ENCODE data around the gene PPIH. TPM values are rescaled to one million over a fixed set of nuclear protein-coding genes. Genes with fewer than 3 reads are reported as not detected.

PPIH gene
- total and polyA plus RNA-seq, 2 of the 13 experiments (the other 11 are each of a cell fraction or from before 2014, with no cell fraction given), result 29.9 to 72.6 TPM

DNA sequence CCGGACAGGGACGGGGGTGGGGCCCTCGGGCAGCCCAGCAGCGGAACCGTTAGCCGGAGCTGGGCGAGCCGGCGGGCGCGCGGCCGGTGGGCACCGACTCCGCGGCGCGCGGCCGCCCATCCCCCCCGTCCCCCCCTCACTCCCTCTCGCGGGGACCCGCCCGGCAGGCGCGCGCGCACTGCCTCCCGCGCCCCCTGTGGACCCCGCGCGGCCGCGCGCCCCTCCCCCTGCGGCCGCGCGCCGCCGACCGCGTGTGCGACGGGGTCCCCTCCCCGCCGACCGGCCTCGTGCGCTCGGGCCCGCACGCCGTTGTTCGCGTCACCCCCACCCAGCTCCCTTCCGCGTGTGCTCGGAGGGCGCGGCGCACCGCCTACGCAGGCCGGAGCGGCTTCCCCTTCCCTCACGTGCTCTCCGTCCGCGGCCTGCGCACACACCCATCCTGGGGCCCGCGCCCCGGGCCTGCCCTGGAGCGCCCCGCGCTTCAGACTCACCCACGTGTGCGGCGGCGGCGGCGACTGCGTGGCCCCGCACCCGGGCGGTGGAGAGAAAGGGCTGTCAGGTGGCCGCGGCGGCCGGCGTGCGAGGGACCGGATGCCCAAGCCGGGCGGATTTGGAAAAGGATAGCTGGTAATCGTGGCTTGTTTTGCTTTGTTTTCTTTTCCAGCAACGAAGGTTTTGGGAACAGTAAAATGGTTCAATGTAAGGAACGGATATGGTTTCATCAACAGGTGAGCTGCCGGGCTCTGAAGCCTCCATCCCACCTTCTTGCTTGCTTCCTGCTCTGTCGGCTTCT lies 24.7 kb downstream of the PPIH start (continued):
- TF ChIP-seq SKI (IDR thresholded peaks at IDR 0.05; ENCODE audit: partially characterized antibody) (peak; percentile 21), NFATC3 (CRISPR knock-in tag; IDR thresholded peaks at IDR 0.05) (no peak), LCORL (IDR thresholded peaks at IDR 0.05) (no peak), LCORL (CRISPR knock-in tag; IDR thresholded peaks at IDR 0.05) (no peak), ZNF33B (CRISPR knock-in tag; IDR thresholded peaks at IDR 0.05) (0 out of 2 replicates have a peak, but pooled peaks have one; percentile 44), SP2 (CRISPR knock-in tag; IDR thresholded peaks at IDR 0.05) (peak; percentile 32; the same call in 1 of the 2 replicates), BATF2 (CRISPR knock-in tag; IDR thresholded peaks at IDR 0.05) (0 out of 2 replicates have a peak, but pooled peaks have one; percentile 41), ZNF230 (CRISPR knock-in tag; IDR thresholded peaks at IDR 0.05) (0 out of 2 replicates have a peak, but pooled peaks have one; percentile 50), RFXAP (CRISPR knock-in tag; IDR thresholded peaks at IDR 0.05; ENCODE audit: borderline replicate concordance) (peak; percentile 80; the same call in 1 of the 2 replicates), SP4 (CRISPR knock-in tag; IDR thresholded peaks at IDR 0.05) (no peak), NFIC (IDR thresholded peaks at IDR 0.05; ENCODE audit: low read length) (no peak), STAG1 (CRISPR knock-in tag; IDR thresholded peaks at IDR 0.05) (no peak), ZNF335 (CRISPR knock-in tag; IDR thresholded peaks at IDR 0.05) (no peak), FOXO1 (CRISPR knock-in tag; IDR thresholded peaks at IDR 0.05) (peak; percentile 50; the same call in 1 of the 2 replicates), YEATS2 (CRISPR knock-in tag; IDR thresholded peaks at IDR 0.05; ENCODE audit: borderline replicate concordance) (0 out of 2 replicates have a peak, but pooled peaks have one; percentile 25), KAT7 (CRISPR knock-in tag; IDR thresholded peaks at IDR 0.05; ENCODE audit: borderline replicate concordance) (0 out of 2 replicates have a peak, but pooled peaks have one; percentile 55), RBM39 (IDR thresholded peaks at IDR 0.05; ENCODE audit: low read depth, low read length, poor library complexity, severe bottlenecking) (peak; percentile 57), ZMYM4 (CRISPR knock-in tag; IDR thresholded peaks at IDR 0.05) (0 out of 2 replicates have a peak, but pooled peaks have one; percentile 23), TSC22D2 (CRISPR knock-in tag; IDR thresholded peaks at IDR 0.05; ENCODE audit: borderline replicate concordance) (0 out of 2 replicates have a peak, but pooled peaks have one; percentile 30), THAP11 (CRISPR knock-in tag; IDR thresholded peaks at IDR 0.05) (peak; percentile 44; the same call in 1 of the 2 replicates), CREB1 (IDR thresholded peaks at IDR 0.05) (peak; percentile 28; the same call in 1 of the 2 replicates), CREB1 (CRISPR knock-in tag; IDR thresholded peaks at IDR 0.05) (no peak), FOXC1 (CRISPR knock-in tag; IDR thresholded peaks at IDR 0.05; ENCODE audit: borderline replicate concordance) (peak; percentile 68; the same call in 1 of the 2 replicates)
- TF ChIP-seq, protein P1, sequence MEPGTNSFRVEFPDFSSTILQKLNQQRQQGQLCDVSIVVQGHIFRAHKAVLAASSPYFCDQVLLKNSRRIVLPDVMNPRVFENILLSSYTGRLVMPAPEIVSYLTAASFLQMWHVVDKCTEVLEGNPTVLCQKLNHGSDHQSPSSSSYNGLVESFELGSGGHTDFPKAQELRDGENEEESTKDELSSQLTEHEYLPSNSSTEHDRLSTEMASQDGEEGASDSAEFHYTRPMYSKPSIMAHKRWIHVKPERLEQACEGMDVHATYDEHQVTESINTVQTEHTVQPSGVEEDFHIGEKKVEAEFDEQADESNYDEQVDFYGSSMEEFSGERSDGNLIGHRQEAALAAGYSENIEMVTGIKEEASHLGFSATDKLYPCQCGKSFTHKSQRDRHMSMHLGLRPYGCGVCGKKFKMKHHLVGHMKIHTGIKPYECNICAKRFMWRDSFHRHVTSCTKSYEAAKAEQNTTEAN (CRISPR knock-in tag; conservative IDR thresholded peaks at IDR 0.05), result peak; percentile 58; the same call in 1 of the 2 replicates
- TF ChIP-seq, protein P2, sequence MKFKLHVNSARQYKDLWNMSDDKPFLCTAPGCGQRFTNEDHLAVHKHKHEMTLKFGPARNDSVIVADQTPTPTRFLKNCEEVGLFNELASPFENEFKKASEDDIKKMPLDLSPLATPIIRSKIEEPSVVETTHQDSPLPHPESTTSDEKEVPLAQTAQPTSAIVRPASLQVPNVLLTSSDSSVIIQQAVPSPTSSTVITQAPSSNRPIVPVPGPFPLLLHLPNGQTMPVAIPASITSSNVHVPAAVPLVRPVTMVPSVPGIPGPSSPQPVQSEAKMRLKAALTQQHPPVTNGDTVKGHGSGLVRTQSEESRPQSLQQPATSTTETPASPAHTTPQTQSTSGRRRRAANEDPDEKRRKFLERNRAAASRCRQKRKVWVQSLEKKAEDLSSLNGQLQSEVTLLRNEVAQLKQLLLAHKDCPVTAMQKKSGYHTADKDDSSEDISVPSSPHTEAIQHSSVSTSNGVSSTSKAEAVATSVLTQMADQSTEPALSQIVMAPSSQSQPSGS (CRISPR knock-in tag; IDR thresholded peaks at IDR 0.05), result 0 out of 2 replicates have a peak, but pooled peaks have one; percentile 31
- TF ChIP-seq, protein P3, sequence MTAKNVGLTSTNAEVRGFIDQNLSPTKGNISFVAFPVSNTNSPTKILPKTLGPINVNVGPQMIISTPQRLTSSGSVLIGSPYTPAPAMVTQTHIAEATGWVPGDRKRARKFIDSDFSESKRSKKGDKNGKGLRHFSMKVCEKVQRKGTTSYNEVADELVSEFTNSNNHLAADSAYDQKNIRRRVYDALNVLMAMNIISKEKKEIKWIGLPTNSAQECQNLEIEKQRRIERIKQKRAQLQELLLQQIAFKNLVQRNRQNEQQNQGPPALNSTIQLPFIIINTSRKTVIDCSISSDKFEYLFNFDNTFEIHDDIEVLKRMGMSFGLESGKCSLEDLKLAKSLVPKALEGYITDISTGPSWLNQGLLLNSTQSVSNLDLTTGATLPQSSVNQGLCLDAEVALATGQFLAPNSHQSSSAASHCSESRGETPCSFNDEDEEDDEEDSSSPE (CRISPR knock-in tag; IDR thresholded peaks at IDR 0.05), result peak; percentile 39; the same call in 1 of the 2 replicates
